GM19238 (cell line): ENCODE data around the gene TTC21A.

Source experiments
- DNase-seq: peaks from one replicate; pipeline ENCODE4 v3.0.0; 2011; ENCODE audit warnings: low spot score; ENCODE audit not compliant: insufficient read length

Gene TTC21A

DNA sequence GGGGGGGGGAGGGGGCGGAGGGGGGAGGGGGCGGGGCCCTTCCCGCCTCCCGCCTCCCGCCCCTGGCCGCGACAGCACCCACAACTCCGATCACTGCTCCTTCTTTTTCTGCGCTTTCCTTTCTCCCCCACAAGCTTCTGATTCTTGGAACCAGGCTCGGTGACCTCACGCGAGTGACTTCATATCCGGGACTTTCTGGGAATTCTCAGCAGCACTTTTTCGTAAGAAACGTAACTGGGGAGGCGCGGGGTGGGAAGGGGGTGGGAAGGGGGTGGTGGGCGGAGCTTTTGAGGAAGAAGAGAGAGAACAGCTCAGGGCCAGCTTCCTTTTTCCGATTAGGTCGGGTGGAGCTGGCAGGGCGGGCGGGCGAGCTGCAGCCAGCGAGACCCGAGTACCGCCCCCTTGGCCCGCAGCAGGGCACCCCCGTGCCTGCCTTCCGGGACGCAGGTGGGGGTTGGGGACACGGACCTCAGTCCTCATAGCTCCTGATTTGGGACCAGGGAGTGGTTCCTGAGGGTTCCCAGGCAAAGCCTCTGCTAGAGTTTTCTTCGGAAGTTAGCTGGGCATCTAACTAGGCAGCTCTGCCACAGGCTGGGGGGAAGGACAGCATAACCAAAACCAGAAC lies 70.3 kb downstream of the TTC21A start:
- peak; percentile 69 for DNase-seq

DNA sequence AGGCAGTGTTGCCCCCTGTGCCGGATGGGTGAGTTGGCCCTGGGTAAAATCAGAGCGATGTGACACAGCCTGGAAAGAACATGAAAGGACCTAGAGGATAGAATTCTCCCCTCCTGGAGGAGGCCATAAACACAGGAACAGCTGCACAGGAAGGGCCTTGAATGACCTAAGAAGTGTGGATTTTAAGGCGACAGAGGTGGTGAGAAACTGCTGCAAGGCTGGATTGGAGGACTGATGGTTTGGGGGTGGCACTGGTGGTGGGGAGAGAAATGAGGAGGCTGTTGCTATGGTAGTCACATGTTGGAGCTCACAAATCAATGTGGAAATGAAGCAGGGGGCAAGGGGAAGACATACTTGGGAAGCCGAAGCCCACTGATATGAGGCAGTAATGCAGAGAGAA lies 71.1 kb downstream of the TTC21A start:
- DNase-seq: no peak

DNA sequence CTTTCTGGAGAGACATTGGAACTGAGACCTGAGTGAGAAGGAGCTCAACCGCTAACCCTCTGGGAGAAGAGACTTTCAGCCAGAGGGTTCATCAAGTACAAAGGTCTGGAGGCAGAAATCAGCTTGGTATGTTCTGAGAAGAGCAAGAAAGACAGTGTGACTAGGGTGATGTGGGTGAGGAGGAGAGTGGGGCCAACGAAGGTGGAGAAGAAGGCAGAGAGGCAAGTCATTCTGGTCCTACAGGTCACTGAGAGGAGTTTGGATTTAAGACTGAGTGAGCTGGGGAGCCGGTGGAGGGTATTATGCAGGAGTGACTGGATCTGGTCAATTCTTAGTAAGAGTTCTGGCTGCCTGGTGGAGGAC lies 72.7 kb downstream of the TTC21A start:
- no peak for DNase-seq

DNA sequence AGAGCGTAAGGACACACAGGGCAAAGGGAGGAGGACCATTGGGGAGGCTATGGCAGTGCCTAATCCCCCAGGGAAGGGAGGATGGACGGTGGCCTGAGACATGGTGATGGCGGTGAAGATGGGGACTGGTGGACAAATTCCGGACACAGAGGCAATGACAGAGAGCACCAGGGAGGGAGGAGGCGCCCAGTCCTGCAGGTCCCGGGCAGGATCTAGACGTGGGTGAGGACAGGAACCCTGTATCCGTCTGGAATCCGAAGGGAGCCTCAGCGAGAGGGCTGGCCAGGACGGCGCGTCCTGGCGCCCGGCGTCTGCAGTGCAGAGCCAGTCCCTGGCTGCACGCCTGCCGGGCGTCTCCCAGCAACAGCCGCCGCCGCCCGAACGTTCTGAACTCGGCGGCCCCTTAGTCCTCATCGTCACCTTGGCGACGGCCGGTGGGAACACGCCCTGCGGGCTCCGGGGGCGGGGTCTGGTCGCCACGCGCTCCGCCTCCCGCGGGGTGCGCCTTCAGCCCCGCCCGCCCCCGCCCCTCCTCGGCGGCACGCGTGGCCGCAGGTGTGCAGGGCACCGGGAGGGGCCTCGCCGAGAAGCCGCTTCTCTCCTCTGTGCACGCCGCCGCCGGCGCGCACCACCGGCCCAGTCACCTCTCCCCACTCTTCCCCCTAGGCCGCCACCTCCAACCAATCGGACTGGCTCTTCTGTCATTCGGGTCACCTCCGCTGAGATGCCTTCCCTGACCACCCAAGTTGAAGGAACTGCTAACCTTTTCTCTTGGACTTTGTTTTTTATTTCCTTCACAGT lies 73.3 kb downstream of the TTC21A start:
- DNase-seq: peak; percentile 90

DNA sequence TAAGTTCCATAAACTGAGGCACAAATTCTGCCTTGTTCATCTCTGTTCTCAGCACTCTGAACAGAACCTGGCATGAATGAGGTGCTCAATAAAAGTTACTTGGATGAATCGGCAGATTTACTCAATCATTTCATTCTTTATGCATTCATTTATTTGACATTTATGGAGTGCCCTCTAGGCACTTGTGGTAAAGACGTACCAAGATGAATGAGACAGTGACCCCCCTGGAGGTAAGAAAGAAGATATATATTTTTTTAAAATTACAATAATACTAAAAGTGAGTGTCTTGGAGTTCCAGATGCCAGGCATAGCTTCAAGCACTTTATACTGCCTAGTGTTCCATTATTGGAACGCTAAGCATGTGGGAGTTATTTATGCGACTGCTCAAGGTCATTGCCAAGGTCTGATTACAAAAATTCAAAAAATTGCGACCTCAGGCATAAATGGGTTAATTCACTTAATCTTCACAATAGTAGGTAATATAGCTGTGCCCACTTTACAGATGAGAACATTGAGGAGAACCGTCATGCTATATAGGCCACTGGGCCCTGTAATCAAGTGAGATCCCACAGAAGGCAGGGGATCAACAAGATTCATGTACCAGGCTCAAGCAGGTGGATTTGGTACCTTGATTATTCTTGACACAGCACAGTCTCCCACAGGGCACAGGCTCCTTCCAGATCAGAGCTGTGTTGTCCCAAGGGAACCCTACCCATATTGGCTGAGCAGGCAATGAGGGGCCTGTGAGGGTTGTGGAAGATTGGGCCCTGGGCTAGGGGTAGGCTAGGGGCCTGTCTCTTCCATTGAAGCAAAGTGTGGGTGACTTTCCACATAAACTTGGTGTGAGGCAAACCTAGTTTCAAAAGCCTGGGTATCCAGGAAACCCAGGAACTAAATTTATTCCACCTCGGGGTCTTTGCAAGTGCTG lies 74.2 kb downstream of the TTC21A start:
- no peak for DNase-seq

DNA sequence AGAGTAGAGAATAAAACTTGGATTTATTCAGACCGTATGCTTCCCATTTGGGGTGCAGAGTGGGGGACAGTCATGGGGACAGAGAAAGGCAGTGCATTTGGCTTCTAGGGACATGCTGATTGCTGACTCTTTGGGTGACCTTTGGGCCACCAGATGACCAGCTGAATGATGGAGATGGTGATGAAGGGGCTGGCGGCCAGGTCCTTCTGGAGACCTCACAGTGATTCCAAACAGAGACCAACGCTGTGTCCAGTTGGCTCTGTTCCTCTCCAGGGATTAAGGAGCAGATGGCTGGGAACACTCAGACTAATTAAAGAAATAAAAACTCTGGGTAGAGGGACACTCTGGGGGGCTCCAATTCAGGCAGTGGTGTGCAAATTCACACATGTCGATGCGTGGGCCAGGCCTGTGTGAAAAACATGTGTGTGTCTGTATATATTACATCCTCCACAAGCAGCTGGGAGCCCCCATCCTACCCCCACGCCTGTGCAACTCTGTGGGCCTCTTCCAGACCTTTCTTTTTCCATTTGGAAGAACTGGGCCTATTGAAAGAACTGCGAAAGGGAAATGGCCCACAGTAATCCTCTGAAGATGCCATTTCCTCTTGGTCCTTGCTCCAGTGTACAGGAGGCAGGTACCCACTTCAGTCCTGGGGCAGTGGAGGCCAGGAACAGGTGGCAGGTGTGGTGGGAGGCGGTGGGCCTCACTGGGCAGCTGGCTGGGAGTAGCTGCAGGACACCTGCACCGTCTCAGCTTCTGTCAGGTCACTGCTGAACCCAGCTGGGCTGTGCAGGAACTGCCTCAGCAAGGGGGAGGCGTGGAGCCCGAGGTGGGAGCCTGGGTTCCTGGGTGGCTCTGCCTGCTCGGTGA lies 76.0 kb downstream of the TTC21A start:
- DNase-seq: no peak

DNA sequence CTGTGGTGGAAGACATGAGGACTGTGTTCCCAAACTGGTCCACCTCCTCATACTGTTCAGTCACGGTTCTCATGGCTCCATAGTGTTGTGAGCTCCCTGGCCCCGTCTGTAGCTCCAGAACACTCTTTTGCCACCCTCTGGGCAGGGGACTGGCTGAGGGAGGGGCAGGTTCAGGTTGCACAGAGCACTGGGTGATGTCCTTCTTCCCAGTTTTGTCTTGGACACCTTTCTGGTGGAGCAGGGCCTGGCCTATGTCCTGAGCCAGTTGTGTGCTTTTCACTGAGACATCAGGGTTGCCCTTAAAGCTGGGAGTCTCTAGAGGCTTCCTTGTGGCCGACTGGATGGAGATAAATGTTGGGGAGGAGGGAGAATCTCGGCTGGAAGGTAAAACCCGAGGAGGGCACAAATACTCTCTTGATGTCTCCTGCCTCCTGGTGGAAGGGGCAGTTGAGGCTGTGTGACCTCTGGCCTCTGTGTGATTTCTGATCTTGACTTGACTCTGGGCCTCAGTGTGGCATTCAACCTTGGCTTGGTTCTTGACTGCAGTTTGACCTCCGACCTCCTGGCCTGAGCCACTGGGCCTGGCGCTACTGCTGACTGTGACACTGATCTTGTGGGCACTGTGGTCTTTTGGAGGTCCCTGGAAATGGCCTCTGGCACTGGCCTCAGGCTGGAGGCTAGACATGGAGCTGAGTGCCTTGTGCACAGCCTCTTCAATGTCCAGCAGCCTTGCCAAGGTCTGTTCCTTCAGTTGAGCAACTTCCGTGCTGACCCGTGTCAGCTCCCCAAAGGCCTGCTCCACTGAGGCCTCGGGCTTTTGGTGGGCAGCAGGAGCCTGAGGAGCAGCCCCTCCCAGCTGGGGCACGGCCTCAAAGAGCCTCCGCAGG lies 76.8 kb downstream of the TTC21A start:
- DNase-seq: no peak

DNA sequence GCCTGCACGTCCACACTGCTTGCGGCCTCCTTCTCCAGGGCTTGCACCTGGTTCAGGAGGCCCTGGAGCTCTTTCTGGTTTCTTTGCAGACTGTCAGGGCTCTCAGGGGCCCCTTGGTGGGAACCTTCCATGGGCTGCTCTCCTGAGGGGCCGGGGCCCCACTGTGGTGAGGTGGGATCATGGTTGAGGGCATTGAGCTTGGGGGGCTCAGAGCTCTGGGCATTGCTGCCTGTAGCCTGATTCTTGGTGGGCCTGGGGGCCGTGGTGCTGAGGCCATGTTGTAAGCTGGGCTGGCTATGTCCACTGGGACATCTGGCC lies 77.4 kb downstream of the TTC21A start:
- DNase-seq: no peak

DNA sequence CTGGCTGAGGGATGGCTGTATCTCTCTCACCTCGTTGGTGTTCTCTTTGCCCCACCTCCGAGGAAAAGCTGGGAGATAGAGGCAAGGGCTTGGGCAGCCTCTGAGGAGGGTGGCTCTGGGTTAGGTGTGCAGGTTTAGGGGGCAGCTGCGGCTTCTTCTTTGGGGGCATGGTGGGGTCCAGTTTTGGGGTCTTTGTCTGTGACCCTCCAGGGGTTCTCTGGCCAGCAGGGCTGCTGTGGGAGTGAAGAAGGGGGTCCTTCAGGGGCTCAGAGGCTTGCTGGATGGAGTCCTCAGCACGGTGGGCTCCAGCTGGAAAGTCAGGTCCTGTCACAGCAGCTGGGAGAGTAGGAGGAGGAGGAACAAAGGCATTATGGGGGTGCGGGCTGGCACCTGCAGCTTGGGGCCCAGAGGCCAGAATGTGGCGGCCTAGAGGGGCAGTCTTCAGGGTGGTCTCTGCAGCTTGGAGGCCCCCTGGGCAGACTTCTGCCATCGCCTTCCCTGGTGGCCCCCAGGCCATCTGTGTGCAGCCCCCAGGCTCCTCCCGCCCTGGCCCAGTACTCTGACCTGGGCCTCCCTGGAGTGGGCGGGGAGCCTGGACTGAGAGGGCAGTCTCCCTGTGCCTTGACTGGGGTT lies 78.0 kb downstream of the TTC21A start:
- no peak for DNase-seq

DNA sequence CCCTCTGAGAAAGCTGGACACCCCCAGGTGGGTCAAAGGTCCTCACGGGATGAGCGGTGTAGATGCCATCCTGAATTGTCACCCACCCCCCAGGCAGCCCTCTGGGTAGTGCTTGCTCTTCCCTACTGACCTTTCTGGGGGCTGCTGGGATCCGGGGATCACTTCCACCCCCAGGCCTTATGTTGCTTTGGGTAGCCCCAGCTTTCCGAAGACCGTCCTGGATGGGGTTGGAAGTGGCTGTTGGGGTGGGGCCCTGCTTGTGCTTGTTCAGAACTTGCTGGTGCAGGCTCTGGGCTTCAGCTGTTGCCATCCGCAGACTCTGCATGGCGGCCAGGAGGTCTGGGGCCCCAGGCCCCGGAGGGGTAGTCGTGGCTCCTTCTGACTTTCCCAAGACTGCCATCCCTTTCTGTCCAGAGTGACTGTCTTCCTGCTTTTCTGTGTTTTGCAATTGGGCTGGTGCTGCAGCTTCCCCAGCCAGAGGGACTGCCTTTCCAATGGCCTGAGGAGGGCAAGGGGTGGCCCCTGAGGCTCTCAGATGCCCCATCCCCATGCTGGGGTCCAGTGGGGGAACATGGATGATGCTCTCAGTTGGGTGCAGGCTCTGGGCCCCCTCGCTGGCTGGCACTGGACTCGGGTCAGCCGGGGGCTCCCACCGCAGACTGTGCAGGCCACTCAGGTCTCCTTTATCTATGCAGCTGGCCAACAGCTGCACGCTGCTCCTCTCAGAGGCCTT lies 78.6 kb downstream of the TTC21A start:
- no peak for DNase-seq

DNA sequence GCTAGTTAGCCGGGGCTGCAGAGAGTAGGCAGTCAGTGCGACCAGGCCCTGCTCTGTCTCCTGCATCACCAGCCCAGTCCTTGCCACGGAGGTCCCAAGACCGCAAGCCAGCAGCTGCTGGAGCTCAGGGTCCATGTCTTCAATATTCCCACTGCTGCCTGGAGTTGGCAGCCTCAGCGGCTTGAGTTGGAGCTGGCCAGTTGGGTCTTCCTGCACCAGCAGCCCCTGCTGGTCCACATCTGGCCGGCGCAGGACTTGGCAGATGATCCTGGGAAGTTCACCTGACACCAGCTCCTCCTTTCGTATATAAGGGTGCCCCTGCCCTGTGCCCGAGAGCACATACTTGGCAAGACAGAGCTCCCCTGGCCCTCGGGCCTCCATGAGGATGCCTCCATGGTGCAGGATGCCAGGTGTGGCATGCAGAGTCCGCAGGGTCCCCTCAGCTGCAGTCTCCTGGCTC lies 79.2 kb downstream of the TTC21A start:
- DNase-seq: no peak

DNA sequence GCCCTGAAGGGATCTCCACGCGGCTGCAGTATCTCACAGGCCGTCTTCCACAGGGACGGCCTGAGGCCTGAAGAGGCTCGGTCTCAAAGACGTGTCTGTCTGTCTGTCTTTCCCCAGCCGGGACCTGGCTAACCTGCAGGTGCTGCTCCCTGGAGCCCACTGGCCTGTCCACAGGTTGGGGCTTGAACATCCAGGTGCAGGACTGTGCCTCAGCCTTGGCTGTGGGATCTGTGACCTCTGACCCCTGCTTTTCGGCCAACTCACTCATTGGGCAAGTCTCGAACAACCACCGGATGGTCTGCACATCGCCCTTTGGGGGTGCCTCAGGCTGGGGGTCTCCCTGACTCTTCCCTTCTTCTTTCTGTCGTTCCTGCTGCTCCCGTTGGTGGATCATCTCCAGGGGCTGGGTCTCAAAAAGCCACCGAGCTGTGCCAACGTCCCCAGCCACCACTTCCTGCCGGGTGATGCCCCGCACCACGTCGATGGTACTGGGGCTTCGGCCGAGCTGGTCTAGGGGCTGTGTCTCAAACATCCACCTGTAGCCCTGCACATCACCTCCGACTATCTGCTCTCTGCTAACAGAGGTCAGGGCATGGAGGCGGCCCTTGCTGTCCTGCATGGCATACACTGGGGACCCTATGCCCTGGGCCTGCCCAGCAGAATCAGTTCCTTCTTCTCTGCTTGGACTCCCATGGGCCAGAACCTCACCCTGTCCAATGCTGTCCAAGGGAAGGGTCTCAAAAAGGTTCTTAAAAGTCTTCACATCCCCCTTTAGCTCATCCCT lies 80.1 kb downstream of the TTC21A start:
- DNase-seq: no peak
